Endothelial cell (in vitro differentiated cells): ENCODE data around the gene USF3. TPM values are rescaled to one million over a fixed set of nuclear protein-coding genes. Genes with fewer than 3 reads are reported as not detected.

Source experiments
- DNase-seq: peaks from one replicate; pipeline ENCODE4 v3.0.0; 2021; ENCODE audit warnings: low spot score
- H3K27ac Mint-ChIP-seq: one replicate; pipeline ENCODE4 v1.8.0; 2021; ENCODE audit warnings: mixed read lengths, inconsistent platforms; ENCODE audit not compliant: unreplicated experiment
- H3K27me3 Mint-ChIP-seq: one replicate; pipeline ENCODE4 v1.8.0; 2021; ENCODE audit warnings: mild to moderate bottlenecking, moderate library complexity, mixed read lengths, inconsistent platforms; ENCODE audit not compliant: unreplicated experiment
- H3K36me3 Mint-ChIP-seq: one replicate; pipeline ENCODE4 v1.8.0; 2021; ENCODE audit warnings: mild to moderate bottlenecking, low read depth, mixed read lengths, inconsistent platforms; ENCODE audit not compliant: unreplicated experiment
- H3K4me1 Mint-ChIP-seq: one replicate; pipeline ENCODE4 v1.8.0; 2021; ENCODE audit warnings: mild to moderate bottlenecking, mixed read lengths, inconsistent platforms; ENCODE audit not compliant: unreplicated experiment
- H3K4me3 Mint-ChIP-seq: one replicate; pipeline ENCODE4 v1.8.0; 2021; ENCODE audit warnings: mild to moderate bottlenecking, mixed read lengths, inconsistent platforms; ENCODE audit not compliant: unreplicated experiment
- H3K9me3 Mint-ChIP-seq: one replicate; pipeline ENCODE4 v1.8.0; 2021; ENCODE audit warnings: mixed read lengths, inconsistent platforms; ENCODE audit not compliant: unreplicated experiment
- CTCF ChIP-seq: fragments of 200-600 bp; sonication (generic); IDR thresholded peaks from one replicate; pipeline ENCODE4 v1.5.0; 2021; ENCODE audit warnings: antibody characterized with exemption; ENCODE audit not compliant: unreplicated experiment
- total RNA-seq: library from RNA; stranded (reverse); fragmentation: NEBNext Ultra II Directional; extraction: Animal tissue kit (Norgen Biotek cat#: 25700); gene quantifications from one replicate; pipeline ENCODE4 v1.2.1, GENCODE V29; 2021; ENCODE audit not compliant: unreplicated experiment

USF3 gene
- total RNA-seq, 1 donor from 2014 or later, result 15.4 TPM

- H3K27ac Mint-ChIP-seq, result no peak overlapping the region
- no peaks in the 10 kb centered on the region for H3K36me3 Mint-ChIP-seq
- peaks cover 2% of the 10 kb centered on the region for H3K27me3 Mint-ChIP-seq
- H3K4me1 Mint-ChIP-seq, result peaks cover 10% of the 10 kb centered on the region
- H3K4me3 Mint-ChIP-seq, result no peak overlapping the region
- no peaks in the 10 kb centered on the region for H3K9me3 Mint-ChIP-seq
- no peak for DNase-seq
- no peak for TF ChIP-seq CTCF
Measured at GRCh38 chr3:113600418-113601182, 95.8 kb downstream of the USF3 start.

Other genes starting within 250 kb of the USF3 start
- gene SPICE1, start 181.5 kb downstream of the USF3 start, total RNA-seq, result 8.6 TPM
- 0.92 TPM for gene SIDT1, start 164.1 kb downstream of the USF3 start, total RNA-seq
- 76.7 TPM for gene NAA50, start 49.6 kb upstream of the USF3 start, total RNA-seq
- 71.3 TPM for gene ATP6V1A, start 50.4 kb upstream of the USF3 start, total RNA-seq
- 21.7 TPM for gene GRAMD1C, start 142.1 kb upstream of the USF3 start, total RNA-seq